ENCODE data around the gene FSHR. TPM values are rescaled to one million over a fixed set of nuclear protein-coding genes. Genes with fewer than 3 reads are reported as not detected.

FSHR gene
- total and polyA plus RNA-seq, 2 experiments from 2014 or later = not detected

- no peak for ATAC-seq
- Histone ChIP-seq H3K9me2 (ENCODE audit: insufficient read depth) (peaks cover 23% of the 10 kb centered on the region; the same call in 1 of the 2 replicates), H3K79me2 (replicated peaks; ENCODE audit: insufficient read depth) (no peaks in the 10 kb centered on the region), H3K4me2 (no peak overlapping the region), H3F3A (replicated peaks; ENCODE audit: low read depth) (no peaks in the 10 kb centered on the region), H3K27me3 (ENCODE audit: insufficient read depth) (no peaks in the 10 kb centered on the region), H2AFZ (no peak overlapping the region), H4K20me1 (replicated peaks; ENCODE audit: insufficient read depth) (no peaks in the 10 kb centered on the region), H3K4me1 (ENCODE audit: insufficient read depth) (peaks cover 6% of the 10 kb centered on the region), H3K27ac (ENCODE audit: low read depth) (no peak overlapping the region), H3K36me3 (ENCODE audit: insufficient read depth) (no peaks in the 10 kb centered on the region), H3K4me3 (no peak overlapping the region)
- Mint-ChIP-seq H3K27me3 (ENCODE audit: insufficient read depth, low read depth, poor library complexity) (no peaks in the 10 kb centered on the region), H3K4me3 (no peak overlapping the region), H3K36me3 (ENCODE audit: low read depth) (no peaks in the 10 kb centered on the region), H3K4me1 (no peaks in the 10 kb centered on the region), H3K27ac (no peak overlapping the region), H3K9me3 (no peaks in the 10 kb centered on the region)
- TF ChIP-seq REST (IDR thresholded peaks at IDR 0.05; ENCODE audit: unreplicated experiment) (no peak), ZNF462 (CRISPR knock-in tag; IDR thresholded peaks at IDR 0.05) (no peak), EZH2 (IDR thresholded peaks at IDR 0.05; ENCODE audit: low read depth, unreplicated experiment) (no peak), ZNF114 (CRISPR knock-in tag; IDR thresholded peaks at IDR 0.05) (no peak), EZH2phosphoT487 (IDR thresholded peaks at IDR 0.05; ENCODE audit: unreplicated experiment) (no peak), NANOG (IDR thresholded peaks at IDR 0.05; ENCODE audit: borderline replicate concordance) (no peak), POLR2AphosphoS5 (IDR thresholded peaks at IDR 0.05; ENCODE audit: low read depth) (no peak), JUNB (IDR thresholded peaks at IDR 0.05; ENCODE audit: unreplicated experiment) (no peak), STAT1 (IDR thresholded peaks at IDR 0.05; ENCODE audit: unreplicated experiment) (no peak), ETS1 (IDR thresholded peaks at IDR 0.05) (no peak), CREB1 (CRISPR knock-in tag; IDR thresholded peaks at IDR 0.05; ENCODE audit: low read depth) (no peak), ZNF331 (CRISPR knock-in tag; IDR thresholded peaks at IDR 0.05; ENCODE audit: low read depth) (no peak), CTCF (conservative IDR thresholded peaks at IDR 0.05; ENCODE audit: low read depth in 2 of 2) (no peak)
- DNase-seq (ENCODE audit: low spot score) = no peak
Observed at GRCh38 chr2:48968011-48968410, 186.3 kb downstream of the FSHR start.
